ENCODE data around the gene PECR. TPM values are rescaled to one million over a fixed set of nuclear protein-coding genes. Genes with fewer than 3 reads are reported as not detected.

Gene PECR
- polyA plus RNA-seq: 10 to 100 TPM in 2 of 3 donors, 1 to 10 TPM in 1; 6.1 to 58.6 (median 20.0) TPM

- WGBS, 3 donors: 0 to 1% (median 0%) methylated on average over 44 of the region's 44 CpGs
- H3K27ac ChIP-seq (ENCODE audit: low read depth, low read length): no peak within 1 kb of the TSS
These were observed at the start of gene PECR, which contains the start of gene TMEM169 for GRCh38 chr2:216081487-216082116. TSS of gene PECR (minus strand) at chr2:216081809. CDS start at chr2:216081741, 68 bp downstream. TSS of gene TMEM169 (plus strand) at chr2:216081919. CDS start at chr2:216095964, 14,045 bp downstream.

- H3K27ac ChIP-seq (ENCODE audit: low read depth, low read length): no peak overlapping the region
- WGBS, 3 donors: 65 to 74% (median 70%) methylated on average over 6 of the region's 6 CpGs
These were observed 48.9 kb upstream of the PECR start for GRCh38 chr2:216130346-216130971.

GRCh38 chr2:216126943-216127342, 45.3 kb upstream of the PECR start:
- WGBS, 3 donors: 63 to 94% (median 72%) methylated on average over 5 of the region's 5 CpGs
- H3K27ac ChIP-seq (ENCODE audit: low read depth, low read length): no peak overlapping the region

GRCh38 chr2:216121255-216121654, 39.6 kb upstream of the PECR start:
- H3K27ac ChIP-seq (ENCODE audit: low read depth, low read length): no peak overlapping the region
- WGBS, 3 donors: 85 to 92% (median 88%) methylated on average over 3 of the region's 3 CpGs

GRCh38 chr2:216119986-216120385, 38.4 kb upstream of the PECR start:
- 80 to 86% (median 85%) methylated on average over 3 of the region's 3 CpGs for WGBS, 3 donors
- no peak overlapping the region for H3K27ac ChIP-seq (ENCODE audit: low read depth, low read length)

GRCh38 chr2:216119146-216119545, 37.5 kb upstream of the PECR start:
- 61 to 82% (median 73%) methylated on average over 2 of the region's 2 CpGs for WGBS, 3 donors
- H3K27ac ChIP-seq (ENCODE audit: low read depth, low read length): no peak overlapping the region

- no peak overlapping the region for H3K27ac ChIP-seq (ENCODE audit: low read depth, low read length)
- WGBS, 3 donors: 89 to 100% (median 90%) methylated on average over 1 of the region's 1 CpG
These were observed 36.9 kb upstream of the PECR start for GRCh38 chr2:216118474-216118873.

- 72 to 88% (median 73%) methylated on average over 4 of the region's 4 CpGs for WGBS, 3 donors
- H3K27ac ChIP-seq (ENCODE audit: low read depth, low read length): peak overlapping the region; percentile 32
These were observed 36.1 kb upstream of the PECR start for GRCh38 chr2:216117561-216118340.

GRCh38 chr2:216116418-216116817, 34.8 kb upstream of the PECR start:
- no peak overlapping the region for H3K27ac ChIP-seq (ENCODE audit: low read depth, low read length)
- 91 to 100% (median 93%) methylated on average over 1 of the region's 1 CpG for WGBS, 3 donors

GRCh38 chr2:216114714-216115531, 33.3 kb upstream of the PECR start:
- 4 to 7% (median 4%) methylated on average over 29 of the region's 29 CpGs for WGBS, 3 donors
- H3K27ac ChIP-seq (ENCODE audit: low read depth, low read length): no peak overlapping the region

- H3K27ac ChIP-seq (ENCODE audit: low read depth, low read length): no peak overlapping the region
- WGBS, 3 donors: 26 to 34% (median 33%) methylated on average over 4 of the region's 4 CpGs
These were observed 32.7 kb upstream of the PECR start for GRCh38 chr2:216114382-216114713.

- 85 to 89% (median 87%) methylated on average over 3 of the region's 3 CpGs for WGBS, 3 donors
- H3K27ac ChIP-seq (ENCODE audit: low read depth, low read length): no peak overlapping the region
These were observed 32.0 kb upstream of the PECR start for GRCh38 chr2:216113572-216113971.

GRCh38 chr2:216112926-216113325, 31.3 kb upstream of the PECR start:
- 42 to 80% (median 70%) methylated on average over 4 of the region's 4 CpGs for WGBS, 3 donors
- H3K27ac ChIP-seq (ENCODE audit: low read depth, low read length): no peak overlapping the region

- no peak overlapping the region for H3K27ac ChIP-seq (ENCODE audit: low read depth, low read length)
These were observed 29.5 kb upstream of the PECR start for GRCh38 chr2:216111122-216111521.

GRCh38 chr2:216110620-216111019, 29.0 kb upstream of the PECR start:
- no peak overlapping the region for H3K27ac ChIP-seq (ENCODE audit: low read depth, low read length)
- WGBS, 3 donors: 3 to 16% (median 14%) methylated on average over 1 of the region's 1 CpG

More at GRCh38 chr2:216111122-216111521, 29.5 kb upstream of the PECR start:
- 74 to 86% (median 84%) methylated on average over 7 of the region's 7 CpGs for WGBS, 3 donors

- 3 to 6% (median 5%) methylated on average over 10 of the region's 10 CpGs for WGBS, 3 donors
These were observed 28.5 kb upstream of the PECR start for GRCh38 chr2:216109962-216110614.

GRCh38 chr2:216108967-216109921, 27.6 kb upstream of the PECR start, which contains the start of gene XRCC5:
TSS of gene XRCC5 (plus strand) at chr2:216109348. CDS start at chr2:216109437, 89 bp downstream.
- H3K27ac ChIP-seq (ENCODE audit: low read depth, low read length): peak within 1 kb of the TSS; percentile 29
- WGBS, 3 donors: 0% methylated on average over 57 of the region's 57 CpGs

More at GRCh38 chr2:216109962-216110614, 28.5 kb upstream of the PECR start:
- H3K27ac ChIP-seq (ENCODE audit: low read depth, low read length): no peak overlapping the region

Data from adipose tissue (tissue), 3 donors.